ENCODE measurements around the gene SIRPA. TPM values are rescaled to one million over a fixed set of nuclear protein-coding genes. Genes with fewer than 3 reads are reported as not detected.

Gene SIRPA
- total RNA-seq, 3 donors from 2014 or later (not counting 1 experiment from before 2014, with no cell fraction given) = 1.3 to 7.5 (median 2.3) TPM

GRCh38 chr20:1861347-1861976 is 33.7 kb upstream of the SIRPA start:
- peaks cover 0 to 18% of the 10 kb centered on the region in 2 donors for H3K27me3 Mint-ChIP-seq (ENCODE audit: low read depth in 2 of 2)
- no peak overlapping the region for H3K4me3 Mint-ChIP-seq
- Histone ChIP-seq H3K27me3 (ENCODE audit: control insufficient read depth, insufficient read depth, low read length) (no peaks in the 10 kb centered on the region), H3K4me3 (ENCODE audit: low read length) (no peak overlapping the region), H3K9me3 (ENCODE audit: control insufficient read depth, insufficient read depth, low read length) (no peaks in the 10 kb centered on the region), H3K36me3 (ENCODE audit: control insufficient read depth, insufficient read depth, low read length) (no peaks in the 10 kb centered on the region), H3K4me1 (ENCODE audit: control insufficient read depth, insufficient read depth, low read length) (peaks cover 5% of the 10 kb centered on the region), H3K27ac (ENCODE audit: low read length) (no peak overlapping the region)
- TF ChIP-seq CTCF (IDR thresholded peaks at IDR 0.05) = no peak
- intact Hi-C loops (cut with micrococcal nuclease) = no loop called here
- no peak overlapping the region for H3K27ac Mint-ChIP-seq
- H3K36me3 Mint-ChIP-seq = no peaks in the 10 kb centered on the region
- WGBS (ENCODE audit: insufficient coverage) = 66% methylated on average over 13 of the region's 13 CpGs
- H3K9me3 Mint-ChIP-seq = no peaks in the 10 kb centered on the region
- ATAC-seq (no peak), DNase-seq (no peak)
- H3K4me1 Mint-ChIP-seq = no peaks in the 10 kb centered on the region

GRCh38 chr20:1861996-1862662 is 33.1 kb upstream of the SIRPA start:
- Histone ChIP-seq H3K9me3 (ENCODE audit: control insufficient read depth, insufficient read depth, low read length) (no peaks in the 10 kb centered on the region), H3K27ac (ENCODE audit: low read length) (no peak overlapping the region), H3K36me3 (ENCODE audit: control insufficient read depth, insufficient read depth, low read length) (no peaks in the 10 kb centered on the region), H3K4me1 (ENCODE audit: control insufficient read depth, insufficient read depth, low read length) (peaks cover 5% of the 10 kb centered on the region), H3K4me3 (ENCODE audit: low read length) (no peak overlapping the region), H3K27me3 (ENCODE audit: control insufficient read depth, insufficient read depth, low read length) (no peaks in the 10 kb centered on the region)
- intact Hi-C loops (cut with micrococcal nuclease) = no loop called here
- Mint-ChIP-seq H3K36me3 (no peaks in the 10 kb centered on the region), H3K4me3 (no peak overlapping the region), H3K9me3 (no peaks in the 10 kb centered on the region), H3K27me3 (ENCODE audit: low read depth in 2 of 2) (peaks cover 0 to 20% of the 10 kb centered on the region in 2 donors), H3K4me1 (no peaks in the 10 kb centered on the region), H3K27ac (no peak overlapping the region)
- no peak for ATAC-seq
- WGBS (ENCODE audit: insufficient coverage) = 83% methylated on average over 7 of the region's 8 CpGs
- no peak for TF ChIP-seq CTCF (IDR thresholded peaks at IDR 0.05)
- no peak for DNase-seq

- no peak for TF ChIP-seq CTCF (IDR thresholded peaks at IDR 0.05)
- peaks cover 0 to 20% of the 10 kb centered on the region in 2 donors for H3K27me3 Mint-ChIP-seq (ENCODE audit: low read depth in 2 of 2)
Observed at GRCh38 chr20:1862663-1863053, 32.5 kb upstream of the SIRPA start.

More at GRCh38 chr20:1862663-1863053, 32.5 kb upstream of the SIRPA start:
- no peaks in the 10 kb centered on the region for H3K9me3 Mint-ChIP-seq
- H3K4me3 ChIP-seq (ENCODE audit: low read length) = no peak overlapping the region
- H3K4me1 Mint-ChIP-seq = no peaks in the 10 kb centered on the region
- no peaks in the 10 kb centered on the region for H3K36me3 Mint-ChIP-seq
- H3K4me3 Mint-ChIP-seq = no peak overlapping the region
- ATAC-seq (no peak), DNase-seq (no peak)
- intact Hi-C loops (cut with micrococcal nuclease) = no loop called here
- peaks cover 2% of the 10 kb centered on the region for H3K4me1 ChIP-seq (ENCODE audit: control insufficient read depth, insufficient read depth, low read length)
- no peaks in the 10 kb centered on the region for H3K27me3 ChIP-seq (ENCODE audit: control insufficient read depth, insufficient read depth, low read length)
- H3K27ac ChIP-seq (ENCODE audit: low read length) = no peak overlapping the region
- H3K36me3 ChIP-seq (ENCODE audit: control insufficient read depth, insufficient read depth, low read length) = no peaks in the 10 kb centered on the region
- H3K27ac Mint-ChIP-seq = no peak overlapping the region
- no peaks in the 10 kb centered on the region for H3K9me3 ChIP-seq (ENCODE audit: control insufficient read depth, insufficient read depth, low read length)
- 92% methylated on average over 4 of the region's 4 CpGs for WGBS (ENCODE audit: insufficient coverage)

Measured in natural killer cell (primary cell).